Measurements from ENCODE around the gene MYO10. TPM values are rescaled to one million over a fixed set of nuclear protein-coding genes. Genes with fewer than 3 reads are reported as not detected.

The MYO10 gene
- total RNA-seq, 1 donor from 2014 or later, result 67.0 TPM

DNA sequence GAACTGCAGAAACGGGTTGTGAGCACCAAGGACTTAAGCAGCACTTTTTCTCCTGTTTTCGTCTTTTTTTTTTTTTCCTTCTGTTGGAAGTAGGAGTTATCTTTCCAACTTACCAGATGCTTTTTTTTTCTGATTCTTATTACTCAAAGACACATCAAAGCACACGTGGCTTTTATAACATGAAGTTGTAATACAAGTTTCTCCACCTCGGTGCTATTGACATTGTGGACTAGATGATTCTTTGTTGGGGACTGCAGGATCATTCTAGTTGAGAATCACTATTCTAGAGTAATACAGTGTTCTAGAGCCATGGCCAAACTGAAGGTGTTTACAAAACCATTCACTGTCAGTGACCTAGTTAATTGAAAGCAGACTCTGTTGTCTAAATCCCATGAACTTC lies 51.5 kb downstream of the MYO10 start:
- H3K4me1 ChIP-seq, result peaks cover 65% of the 10 kb centered on the region
- no peak overlapping the region for H3K4me3 ChIP-seq
- no peaks in the 10 kb centered on the region for H3K36me3 ChIP-seq
- H3K9me3 ChIP-seq, result no peaks in the 10 kb centered on the region
- no peak for TF ChIP-seq CTCF (IDR thresholded peaks at IDR 0.05)
- ATAC-seq, result no peak
- H3K27me3 ChIP-seq, result no peaks in the 10 kb centered on the region
- no peak for DNase-seq
- intact Hi-C loops (cut with DNase I), result no loop called here
- H3K27ac ChIP-seq, result no peak overlapping the region

- H3K27ac ChIP-seq, result no peak overlapping the region
- DNase-seq (no peak), ATAC-seq (no peak)
- no peaks in the 10 kb centered on the region for H3K27me3 ChIP-seq
- peaks cover 64% of the 10 kb centered on the region for H3K4me1 ChIP-seq
- intact Hi-C loops (cut with DNase I), result no loop called here
- no peak overlapping the region for H3K4me3 ChIP-seq
- no peak for TF ChIP-seq CTCF (IDR thresholded peaks at IDR 0.05)
- H3K9me3 ChIP-seq, result no peaks in the 10 kb centered on the region
- no peaks in the 10 kb centered on the region for H3K36me3 ChIP-seq
Observed at GRCh38 chr5:16883806-16884205, 52.3 kb downstream of the MYO10 start.

DNA sequence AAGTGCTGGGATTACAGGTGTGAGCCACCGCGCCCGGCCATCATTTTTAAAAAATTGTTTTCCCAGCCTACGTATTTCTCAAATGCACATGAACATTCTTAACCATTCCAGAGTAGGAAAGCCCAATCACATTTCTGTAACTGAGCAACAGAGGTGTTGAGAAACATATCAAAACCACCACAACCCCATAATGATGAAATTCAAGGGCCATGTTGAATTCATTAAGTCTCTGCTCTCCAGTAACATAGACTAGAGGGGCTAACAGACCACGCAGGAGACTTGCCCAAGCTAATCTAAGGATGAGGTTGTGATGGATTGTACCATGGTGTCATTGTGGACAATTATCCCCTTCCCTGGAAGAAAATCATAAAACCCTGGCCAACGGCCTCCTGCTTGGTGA lies 52.9 kb downstream of the MYO10 start:
- Histone ChIP-seq H3K27ac (no peak overlapping the region), H3K4me1 (peaks cover 59% of the 10 kb centered on the region), H3K36me3 (no peaks in the 10 kb centered on the region), H3K27me3 (no peaks in the 10 kb centered on the region), H3K9me3 (no peaks in the 10 kb centered on the region), H3K4me3 (no peak overlapping the region)
- no peak for TF ChIP-seq CTCF (IDR thresholded peaks at IDR 0.05)
- ATAC-seq, result no peak
- no peak for DNase-seq
- intact Hi-C loops (cut with DNase I), result no loop called here

DNA sequence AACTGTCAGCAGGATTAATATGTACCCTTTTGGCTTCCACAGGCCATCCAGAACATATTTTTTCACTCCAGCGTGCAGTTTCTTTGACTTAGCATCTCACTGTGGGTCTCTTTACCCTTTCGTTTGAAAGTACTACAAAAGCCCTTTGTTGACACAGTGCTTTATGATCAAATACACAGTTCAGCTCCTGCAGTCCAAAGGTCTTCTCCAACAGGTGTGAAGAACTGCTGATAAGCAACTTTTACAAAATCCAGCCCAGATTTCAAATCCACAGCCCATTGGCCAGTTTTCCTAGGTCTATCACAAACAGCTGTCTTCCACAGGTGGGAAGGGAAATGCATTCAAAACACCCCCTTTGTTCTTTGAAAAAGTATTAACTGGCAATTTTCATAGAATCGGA lies 54.8 kb downstream of the MYO10 start:
- Histone ChIP-seq H3K27ac (no peak overlapping the region), H3K9me3 (no peaks in the 10 kb centered on the region), H3K4me3 (no peak overlapping the region), H3K27me3 (no peaks in the 10 kb centered on the region), H3K36me3 (no peaks in the 10 kb centered on the region), H3K4me1 (peaks cover 50% of the 10 kb centered on the region)
- ATAC-seq, result peak; percentile 43
- no peak for DNase-seq
- intact Hi-C loops (cut with DNase I), result no loop called here
- no peak for TF ChIP-seq CTCF (IDR thresholded peaks at IDR 0.05)

GRCh38 chr5:16880547-16880946 lies 55.5 kb downstream of the MYO10 start:
- Histone ChIP-seq H3K4me3 (no peak overlapping the region), H3K4me1 (peaks cover 43% of the 10 kb centered on the region), H3K9me3 (no peaks in the 10 kb centered on the region), H3K36me3 (no peaks in the 10 kb centered on the region), H3K27me3 (no peaks in the 10 kb centered on the region), H3K27ac (no peak overlapping the region)
- ATAC-seq (no peak), DNase-seq (no peak)
- no peak for TF ChIP-seq CTCF (IDR thresholded peaks at IDR 0.05)
- intact Hi-C loops (cut with DNase I), result no loop called here

GRCh38 chr5:16879650-16880049 lies 56.4 kb downstream of the MYO10 start:
- ATAC-seq (no peak), DNase-seq (no peak)
- Histone ChIP-seq H3K9me3 (no peaks in the 10 kb centered on the region), H3K27me3 (no peaks in the 10 kb centered on the region), H3K27ac (no peak overlapping the region), H3K4me3 (no peak overlapping the region), H3K4me1 (peaks cover 34% of the 10 kb centered on the region), H3K36me3 (no peaks in the 10 kb centered on the region)
- no peak for TF ChIP-seq CTCF (IDR thresholded peaks at IDR 0.05)
- intact Hi-C loops (cut with DNase I), result no loop called here
